Suppressor macrophage treated with lipopolysaccharide for 4 hours (primary cell): ENCODE results near the gene NECTIN1.

Experiments used
- DNase-seq: peaks from one replicate; pipeline ENCODE4 v3.0.0-alpha.2; 2020

The NECTIN1 gene

GRCh38 chr11:119691020-119691666, 37.9 kb downstream of the NECTIN1 start:
- DNase-seq = no peak

GRCh38 chr11:119689302-119689701, 39.7 kb downstream of the NECTIN1 start:
- DNase-seq = no peak

- DNase-seq = no peak
Measured at GRCh38 chr11:119688356-119688755, 40.6 kb downstream of the NECTIN1 start.

GRCh38 chr11:119687373-119688046, 41.5 kb downstream of the NECTIN1 start:
- DNase-seq = no peak

- no peak for DNase-seq
Measured at GRCh38 chr11:119686177-119686882, 42.7 kb downstream of the NECTIN1 start.

GRCh38 chr11:119685111-119685746, 43.8 kb downstream of the NECTIN1 start:
- DNase-seq = no peak

- DNase-seq = peak; percentile 28
Measured at GRCh38 chr11:119684361-119685110, 44.5 kb downstream of the NECTIN1 start.

- no peak for DNase-seq
Measured at GRCh38 chr11:119683783-119684182, 45.2 kb downstream of the NECTIN1 start.

- DNase-seq = no peak
Measured at GRCh38 chr11:119681361-119681910, 47.6 kb downstream of the NECTIN1 start.

- peak; percentile 16 for DNase-seq
Measured at GRCh38 chr11:119680541-119681360, 48.2 kb downstream of the NECTIN1 start.

- no peak for DNase-seq
Measured at GRCh38 chr11:119679346-119679745, 49.7 kb downstream of the NECTIN1 start.

- no peak for DNase-seq
Measured at GRCh38 chr11:119678351-119678750, 50.6 kb downstream of the NECTIN1 start.

- DNase-seq = no peak
Measured at GRCh38 chr11:119677840-119678239, 51.2 kb downstream of the NECTIN1 start.

- DNase-seq = no peak
Measured at GRCh38 chr11:119676461-119677020, 52.5 kb downstream of the NECTIN1 start.

- DNase-seq = peak; percentile 32
Measured at GRCh38 chr11:119673759-119674336, 55.2 kb downstream of the NECTIN1 start.

- DNase-seq = no peak
Measured at GRCh38 chr11:119673052-119673758, 55.8 kb downstream of the NECTIN1 start.

- no peak for DNase-seq
Measured at GRCh38 chr11:119672597-119672996, 56.4 kb downstream of the NECTIN1 start.

- DNase-seq = no peak
Measured at GRCh38 chr11:119671561-119672015, 57.4 kb downstream of the NECTIN1 start.

- no peak for DNase-seq
Measured at GRCh38 chr11:119671051-119671450, 57.9 kb downstream of the NECTIN1 start.

GRCh38 chr11:119669487-119669886, 59.5 kb downstream of the NECTIN1 start:
- DNase-seq = no peak
